ENCODE results near the gene OPRD1. TPM values are rescaled to one million over a fixed set of nuclear protein-coding genes. Genes with fewer than 3 reads are reported as not detected.

Gene OPRD1
- total and polyA plus RNA-seq, 2 donors (not counting 1 experiment from before 2014, with no cell fraction given), result not detected

DNA sequence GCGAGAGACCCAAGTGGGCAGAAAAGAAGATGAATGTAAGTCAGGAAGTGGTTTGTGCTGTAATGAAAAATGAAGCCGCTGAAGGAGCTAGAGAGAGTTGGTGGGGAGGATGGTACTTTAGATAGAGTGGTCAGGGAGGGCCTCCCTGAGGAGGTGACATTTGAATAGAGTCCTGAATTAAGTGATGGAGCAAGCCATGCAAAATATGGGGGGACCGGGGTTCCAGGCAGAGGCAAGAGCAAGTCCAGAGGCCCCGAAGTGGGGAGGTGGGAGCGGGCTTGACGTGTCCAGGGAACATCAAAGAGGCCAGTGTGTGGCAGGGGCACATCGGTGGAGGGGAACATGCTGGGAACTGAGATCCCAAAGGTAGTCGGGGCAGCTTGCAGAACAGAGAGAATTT, 43.1 kb downstream of the OPRD1 start:
- Histone ChIP-seq H3K27ac (ENCODE audit: low read length in 2 of 2) (no peak overlapping the region), H3K79me2 (ENCODE audit: control insufficient read depth, insufficient read depth, low read length) (no peaks in the 10 kb centered on the region), H4K20me1 (ENCODE audit: control insufficient read depth, insufficient read depth, low read length, poor library complexity, severe bottlenecking) (no peaks in the 10 kb centered on the region), H3K36me3 (replicated peaks in 1 of 2; ENCODE audit: control extremely low read depth in 1 of 2, control insufficient read depth in 1 of 2, extremely low read depth in 1 of 2, insufficient read depth in 2 of 2, low read length in 1 of 2) (no peaks in the 10 kb centered on the region), H2AFZ (ENCODE audit: insufficient read depth, low read depth, low read length, poor library complexity, severe bottlenecking) (no peak overlapping the region), H3K27me3 (replicated peaks in 1 of 4; ENCODE audit: control extremely low read depth in 1 of 4, control insufficient read depth in 3 of 4, insufficient read depth in 4 of 4, low read length in 3 of 4) (peaks cover 0 to 11% (median 0%) of the 10 kb centered on the region in 4 experiments), H3K9ac (ENCODE audit: low read length) (no peak overlapping the region), H3K9me3 (ENCODE audit: control extremely low read depth in 1 of 3, control insufficient read depth in 2 of 3, insufficient read depth in 1 of 3, low read length in 2 of 3) (peaks cover 0 to 2% (median 0%) of the 10 kb centered on the region in 3 donors), H3K4me1 (ENCODE audit: control insufficient read depth in 2 of 2, insufficient read depth in 2 of 2, low read length in 2 of 2) (no peaks in the 10 kb centered on the region), H3K4me3 (ENCODE audit: control extremely low read depth in 1 of 5, extremely low read depth in 1 of 5, insufficient read depth in 1 of 5, low read depth in 2 of 5, low read length in 4 of 5) (no peak overlapping the region), H3K4me2 (replicated peaks; ENCODE audit: low read depth, low read length, poor library complexity, severe bottlenecking) (no peak overlapping the region)
- no peaks in the 10 kb centered on the region for H3K9me3 Mint-ChIP-seq (ENCODE audit: insufficient read depth)
- ChIA-PET POLR2A (no interaction called here), CTCF (no interaction called here)
- TF ChIP-seq, protein P1, sequence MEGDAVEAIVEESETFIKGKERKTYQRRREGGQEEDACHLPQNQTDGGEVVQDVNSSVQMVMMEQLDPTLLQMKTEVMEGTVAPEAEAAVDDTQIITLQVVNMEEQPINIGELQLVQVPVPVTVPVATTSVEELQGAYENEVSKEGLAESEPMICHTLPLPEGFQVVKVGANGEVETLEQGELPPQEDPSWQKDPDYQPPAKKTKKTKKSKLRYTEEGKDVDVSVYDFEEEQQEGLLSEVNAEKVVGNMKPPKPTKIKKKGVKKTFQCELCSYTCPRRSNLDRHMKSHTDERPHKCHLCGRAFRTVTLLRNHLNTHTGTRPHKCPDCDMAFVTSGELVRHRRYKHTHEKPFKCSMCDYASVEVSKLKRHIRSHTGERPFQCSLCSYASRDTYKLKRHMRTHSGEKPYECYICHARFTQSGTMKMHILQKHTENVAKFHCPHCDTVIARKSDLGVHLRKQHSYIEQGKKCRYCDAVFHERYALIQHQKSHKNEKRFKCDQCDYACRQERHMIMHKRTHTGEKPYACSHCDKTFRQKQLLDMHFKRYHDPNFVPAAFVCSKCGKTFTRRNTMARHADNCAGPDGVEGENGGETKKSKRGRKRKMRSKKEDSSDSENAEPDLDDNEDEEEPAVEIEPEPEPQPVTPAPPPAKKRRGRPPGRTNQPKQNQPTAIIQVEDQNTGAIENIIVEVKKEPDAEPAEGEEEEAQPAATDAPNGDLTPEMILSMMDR (IDR thresholded peaks at IDR 0.05), result no peak
- TF ChIP-seq EZH2 (IDR thresholded peaks at IDR 0.05; ENCODE audit: borderline replicate concordance, insufficient read depth, low read depth, low read length, poor library complexity, severe bottlenecking), result no peak
- 63% methylated on average over 8 of the region's 8 CpGs for WGBS (ENCODE audit: insufficient coverage)
- no peak for ATAC-seq (ENCODE audit: low read depth)
- H3K27ac Mint-ChIP-seq, result no peak overlapping the region
- intact Hi-C loops (cut with micrococcal nuclease), result no loop called here
- H3K27me3 Mint-ChIP-seq, result peaks cover 22% of the 10 kb centered on the region
- no peak overlapping the region for H3K4me3 Mint-ChIP-seq
- no peaks in the 10 kb centered on the region for H3K4me1 Mint-ChIP-seq
- no peak for DNase-seq

DNA sequence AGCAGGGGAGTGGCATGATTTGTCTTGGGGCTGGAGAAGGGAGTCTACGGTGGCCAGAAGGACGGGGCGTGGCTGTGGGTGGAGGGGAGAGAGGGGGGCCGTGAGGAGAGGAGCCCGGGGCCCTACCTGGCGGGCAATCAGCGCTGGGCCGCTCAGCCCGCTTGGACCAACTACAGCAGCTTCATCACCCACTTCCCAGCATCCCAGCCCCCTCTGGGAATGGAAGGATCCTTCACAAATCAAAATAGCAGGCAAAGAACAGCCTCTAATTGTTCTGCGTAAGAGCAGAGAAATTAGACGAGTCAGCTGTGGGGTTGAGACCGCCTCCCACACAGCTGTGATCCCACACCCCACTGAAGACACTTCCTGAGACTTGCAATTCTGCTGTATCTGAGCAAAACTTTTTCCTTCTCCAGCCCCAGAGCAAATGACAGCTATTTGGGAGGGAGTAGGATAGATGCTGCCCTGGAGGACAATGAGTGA, 43.5 kb downstream of the OPRD1 start:
- Mint-ChIP-seq H3K9me3 (ENCODE audit: insufficient read depth) (no peaks in the 10 kb centered on the region), H3K4me1 (no peaks in the 10 kb centered on the region), H3K4me3 (no peak overlapping the region), H3K27me3 (peaks cover 22% of the 10 kb centered on the region), H3K27ac (no peak overlapping the region)
- no peak overlapping the region for H3K27ac ChIP-seq (ENCODE audit: low read length in 2 of 2)
- H3K9me3 ChIP-seq (ENCODE audit: control extremely low read depth in 1 of 3, control insufficient read depth in 2 of 3, insufficient read depth in 1 of 3, low read length in 2 of 3), result peaks cover 0 to 2% (median 0%) of the 10 kb centered on the region in 3 donors
- TF ChIP-seq, protein P1 (IDR thresholded peaks at IDR 0.05), result no peak
- TF ChIP-seq EZH2 (IDR thresholded peaks at IDR 0.05; ENCODE audit: borderline replicate concordance, insufficient read depth, low read depth, low read length, poor library complexity, severe bottlenecking), result no peak
- H3K27me3 ChIP-seq (replicated peaks in 1 of 4; ENCODE audit: control extremely low read depth in 1 of 4, control insufficient read depth in 3 of 4, insufficient read depth in 4 of 4, low read length in 3 of 4), result peaks cover 0 to 11% (median 0%) of the 10 kb centered on the region in 4 experiments
- H3K4me1 ChIP-seq (ENCODE audit: control insufficient read depth in 2 of 2, insufficient read depth in 2 of 2, low read length in 2 of 2), result no peaks in the 10 kb centered on the region
- intact Hi-C loops (cut with micrococcal nuclease), result no loop called here
- ChIA-PET POLR2A (no interaction called here), CTCF (no interaction called here)
- no peak overlapping the region for H3K9ac ChIP-seq (ENCODE audit: low read length)
- no peaks in the 10 kb centered on the region for H4K20me1 ChIP-seq (ENCODE audit: control insufficient read depth, insufficient read depth, low read length, poor library complexity, severe bottlenecking)
- H3K4me3 ChIP-seq (ENCODE audit: control extremely low read depth in 1 of 5, extremely low read depth in 1 of 5, insufficient read depth in 1 of 5, low read depth in 2 of 5, low read length in 4 of 5), result no peak overlapping the region
- WGBS (ENCODE audit: insufficient coverage), result 17% methylated on average over 2 of the region's 12 CpGs
- H3K79me2 ChIP-seq (ENCODE audit: control insufficient read depth, insufficient read depth, low read length), result no peaks in the 10 kb centered on the region
- ATAC-seq (ENCODE audit: low read depth) (no peak), DNase-seq (no peak)
- H2AFZ ChIP-seq (ENCODE audit: insufficient read depth, low read depth, low read length, poor library complexity, severe bottlenecking), result no peak overlapping the region
- no peaks in the 10 kb centered on the region for H3K36me3 ChIP-seq (replicated peaks in 1 of 2; ENCODE audit: control extremely low read depth in 1 of 2, control insufficient read depth in 1 of 2, extremely low read depth in 1 of 2, insufficient read depth in 2 of 2, low read length in 1 of 2)
- no peak overlapping the region for H3K4me2 ChIP-seq (replicated peaks; ENCODE audit: low read depth, low read length, poor library complexity, severe bottlenecking)

All from B cell (primary cell).